ENCODE measurements around the gene UACA. TPM values are rescaled to one million over a fixed set of nuclear protein-coding genes. Genes with fewer than 3 reads are reported as not detected.

UACA gene
- total and polyA plus RNA-seq, 2 of the 8 experiments (the other 6 are each of a cell fraction or from before 2014, with no cell fraction given), result 28.6 to 38.9 TPM

- no peaks in the 10 kb centered on the region; a peak in 1 of 4 replicates for H3K79me2 ChIP-seq (ENCODE audit: control insufficient read depth in 1 of 2, insufficient read depth in 2 of 2, low read length in 2 of 2)
- H3K9ac ChIP-seq (replicated peaks in 1 of 4; ENCODE audit: extremely low read depth in 1 of 4, low read depth in 3 of 4, low read length in 3 of 4), result no peak overlapping the region
- H3K4me1 ChIP-seq (replicated peaks in 1 of 4; ENCODE audit: control insufficient read depth in 3 of 4, insufficient read depth in 4 of 4, low read length in 3 of 4), result 0 out of 7 replicates have a peak, but pooled peaks cover 0 to 2% (median 0%) of the 10 kb centered on the region in 4 experiments
- no peaks in the 10 kb centered on the region for H3K36me3 ChIP-seq (ENCODE audit: control insufficient read depth in 2 of 4, insufficient read depth in 4 of 4, low read length in 3 of 4)
- no peaks in the 10 kb centered on the region for H3K9me3 ChIP-seq (ENCODE audit: insufficient read depth in 2 of 2, low read depth in 1 of 2, low read length in 1 of 2)
- H4K91ac ChIP-seq (replicated peaks; ENCODE audit: insufficient read length, low read length), result no peak overlapping the region
- H4K20me1 ChIP-seq (replicated peaks in 1 of 2; ENCODE audit: control insufficient read depth in 1 of 2, insufficient read depth in 2 of 2, low read length in 2 of 2), result peaks cover 0 to 1% of the 10 kb centered on the region in 2 experiments
- WGBS, 2 experiments (ENCODE audit: extremely low coverage in 1 of 2, insufficient coverage in 1 of 2, insufficient read length in 1 of 2, insufficient replicate concordance in 2 of 2, low coverage in 1 of 2, low lambda C conversion rate in 2 of 2, missing lambda C conversion rate in 1 of 2), result 85% methylated on average over 6 of the region's 6 CpGs; no CpG with 5 or more reads in 1 of the 2 experiments
- H3K23me2 ChIP-seq (ENCODE audit: low read depth, low read length), result peaks cover 2% of the 10 kb centered on the region; the same call in 1 of the 2 replicates
- no peak overlapping the region for H3K18ac ChIP-seq (ENCODE audit: extremely low read depth, low read length)
- H3K27ac ChIP-seq (ENCODE audit: low read depth, low read length), result no peak overlapping the region
- H3K79me1 ChIP-seq (ENCODE audit: low read depth, low read length), result 0 out of 2 replicates have a peak, but pooled peaks cover 2% of the 10 kb centered on the region
- H3K14ac ChIP-seq (ENCODE audit: insufficient read length), result no peak overlapping the region
- H4K5ac ChIP-seq (ENCODE audit: insufficient read length, low read depth, low read length), result no peak overlapping the region
- no peak overlapping the region for H2AK5ac ChIP-seq (ENCODE audit: low read depth, low read length)
- H3K27me3 ChIP-seq (replicated peaks in 1 of 4; ENCODE audit: control insufficient read depth in 3 of 4, extremely low read depth in 1 of 4, insufficient read depth in 3 of 4, low read length in 3 of 4), result no peaks in the 10 kb centered on the region
- H3K4me3 ChIP-seq (ENCODE audit: extremely low read depth in 1 of 4, insufficient read depth in 2 of 4, low read depth in 3 of 4, low read length in 4 of 4), result no peak overlapping the region
- no peak overlapping the region for H4K8ac ChIP-seq (ENCODE audit: extremely low read depth, insufficient read depth, low read length)
- no peak overlapping the region for H2BK20ac ChIP-seq (ENCODE audit: low read length)
- FAIRE-seq (no peak), DNase-seq (ENCODE audit: low read depth in 1 of 2, low spot score in 2 of 2) (no peak)
- ChIA-PET POLR2A (ENCODE audit: partially characterized antibody) (no interaction called here), CTCF (ENCODE audit: partially characterized antibody) (interaction anchor here (0.7 to 5.3 kb wide), 4 partner anchors 9 to 153 kb away, joined by 3 to 43 read pairs (median 4); no protein-coding TSS in a partner anchor)
- no peak overlapping the region for H2BK15ac ChIP-seq (ENCODE audit: low read length)
- no peak overlapping the region for H3K56ac ChIP-seq (replicated peaks; ENCODE audit: insufficient read length, low read depth, low read length)
- no peak overlapping the region for H2BK120ac ChIP-seq (replicated peaks; ENCODE audit: low read depth, low read length)
- no peak overlapping the region for H3K4ac ChIP-seq (replicated peaks; ENCODE audit: insufficient read length, low read depth, low read length)
- no peak overlapping the region for H3K4me2 ChIP-seq (ENCODE audit: insufficient read depth in 1 of 2, low read depth in 2 of 2, low read length in 2 of 2)
- H2BK12ac ChIP-seq (ENCODE audit: low read depth, low read length), result no peak overlapping the region
- H3K23ac ChIP-seq (ENCODE audit: insufficient read length), result no peak overlapping the region
- H2AFZ ChIP-seq (ENCODE audit: low read length), result no peak overlapping the region
- H2BK5ac ChIP-seq (ENCODE audit: low read depth, low read length), result no peak overlapping the region
- no peak for TF ChIP-seq YY1 (IDR thresholded peaks at IDR 0.05; ENCODE audit: low read depth, low read length)
- no peak for TF ChIP-seq CHD2 (IDR thresholded peaks at IDR 0.05; ENCODE audit: low read length)
- no peak for TF ChIP-seq POLR2AphosphoS5 (IDR thresholded peaks at IDR 0.05; ENCODE audit: low read depth, low read length)
- TF ChIP-seq SUZ12 (IDR thresholded peaks at IDR 0.05; ENCODE audit: low read length), result no peak
- TF ChIP-seq SAP30 (IDR thresholded peaks at IDR 0.05; ENCODE audit: insufficient read depth, insufficient replicate concordance, low read length), result no peak
- no peak for TF ChIP-seq HDAC6 (IDR thresholded peaks at IDR 0.05; ENCODE audit: low read depth, low read length)
- no peak for TF ChIP-seq FOSL1 (IDR thresholded peaks at IDR 0.05; ENCODE audit: insufficient read depth, low read depth, low read length)
- no peak for TF ChIP-seq ATF2 (IDR thresholded peaks at IDR 0.05; ENCODE audit: low read length)
- no peak for TF ChIP-seq KDM5A (IDR thresholded peaks at IDR 0.05; ENCODE audit: low read length)
- no peak for TF ChIP-seq GABPA (IDR thresholded peaks at IDR 0.05; ENCODE audit: borderline replicate concordance, insufficient read depth, low read length)
- TF ChIP-seq KDM4A (IDR thresholded peaks at IDR 0.05; ENCODE audit: low read depth, low read length, severe bottlenecking), result no peak
Measured at GRCh38 chr15:70715840-70716485, 47.4 kb downstream of the UACA start.
